ENCODE measurements around the gene EPHB4. TPM values are rescaled to one million over a fixed set of nuclear protein-coding genes. Genes with fewer than 3 reads are reported as not detected.
"Not testable (repeated sequence)": the region's sequence is repeated elsewhere in the genome, so short reads cannot be mapped to it uniquely, and the experiment has no call there.

The EPHB4 gene
- total RNA-seq, 1 donor from 2014 or later, result 127 TPM

- Mint-ChIP-seq H3K27ac (no peak overlapping the region), H3K36me3 (no peaks in the 10 kb centered on the region), H3K27me3 (ENCODE audit: low read depth) (no peaks in the 10 kb centered on the region), H3K4me1 (no peaks in the 10 kb centered on the region), H3K4me3 (no peak overlapping the region), H3K9me3 (no peaks in the 10 kb centered on the region)
- no peak for TF ChIP-seq CTCF (IDR thresholded peaks at IDR 0.05; ENCODE audit: unreplicated experiment)
- no peak for DNase-seq (ENCODE audit: low spot score in 2 of 2, unreplicated experiment in 2 of 2)
Observed at GRCh38 chr7:100764841-100765240, 62.5 kb downstream of the EPHB4 start.

- Mint-ChIP-seq H3K27ac (no peak overlapping the region), H3K4me1 (no peaks in the 10 kb centered on the region), H3K9me3 (no peaks in the 10 kb centered on the region), H3K4me3 (no peak overlapping the region), H3K27me3 (ENCODE audit: low read depth) (no peaks in the 10 kb centered on the region), H3K36me3 (no peaks in the 10 kb centered on the region)
- no peak for DNase-seq (ENCODE audit: low spot score in 2 of 2, unreplicated experiment in 2 of 2)
- no peak for TF ChIP-seq CTCF (IDR thresholded peaks at IDR 0.05; ENCODE audit: unreplicated experiment)
Observed at GRCh38 chr7:100763556-100764140, 63.7 kb downstream of the EPHB4 start.

GRCh38 chr7:100762841-100763240, 64.5 kb downstream of the EPHB4 start:
- H3K27me3 Mint-ChIP-seq (ENCODE audit: low read depth); H3K4me1 Mint-ChIP-seq; H3K9me3 Mint-ChIP-seq; H3K4me3 Mint-ChIP-seq; H3K27ac Mint-ChIP-seq; DNase-seq (ENCODE audit: low spot score in 2 of 2, unreplicated experiment in 2 of 2); H3K36me3 Mint-ChIP-seq: not testable (repeated sequence)

GRCh38 chr7:100759357-100760171, 67.8 kb downstream of the EPHB4 start:
- Mint-ChIP-seq H3K4me3 (no peak overlapping the region), H3K27ac (no peak overlapping the region), H3K9me3 (no peaks in the 10 kb centered on the region), H3K27me3 (ENCODE audit: low read depth) (peaks cover 4% of the 10 kb centered on the region), H3K4me1 (no peaks in the 10 kb centered on the region), H3K36me3 (no peaks in the 10 kb centered on the region)
- DNase-seq (ENCODE audit: low spot score in 2 of 2, unreplicated experiment in 2 of 2), result no peak
- TF ChIP-seq CTCF (IDR thresholded peaks at IDR 0.05; ENCODE audit: unreplicated experiment), result no peak

- Mint-ChIP-seq H3K4me3 (no peak overlapping the region), H3K36me3 (no peaks in the 10 kb centered on the region), H3K4me1 (no peaks in the 10 kb centered on the region), H3K27ac (no peak overlapping the region), H3K9me3 (no peaks in the 10 kb centered on the region), H3K27me3 (ENCODE audit: low read depth) (peaks cover 36% of the 10 kb centered on the region)
- no peak for TF ChIP-seq CTCF (IDR thresholded peaks at IDR 0.05; ENCODE audit: unreplicated experiment)
- no peak for DNase-seq (ENCODE audit: low spot score in 2 of 2, unreplicated experiment in 2 of 2)
Observed at GRCh38 chr7:100753750-100754149, 73.6 kb downstream of the EPHB4 start.

- no peak overlapping the region for H3K4me3 Mint-ChIP-seq
- H3K9me3 Mint-ChIP-seq, result no peaks in the 10 kb centered on the region
- TF ChIP-seq CTCF (IDR thresholded peaks at IDR 0.05; ENCODE audit: unreplicated experiment), result no peak
- no peaks in the 10 kb centered on the region for H3K36me3 Mint-ChIP-seq
- H3K27ac Mint-ChIP-seq, result no peak overlapping the region
- H3K4me1 Mint-ChIP-seq, result no peaks in the 10 kb centered on the region
- H3K27me3 Mint-ChIP-seq (ENCODE audit: low read depth), result peaks cover 39% of the 10 kb centered on the region
- DNase-seq (ENCODE audit: low spot score in 2 of 2, unreplicated experiment in 2 of 2), result no peak
Observed at GRCh38 chr7:100752994-100753393, 74.3 kb downstream of the EPHB4 start.
